Measurements from ENCODE around the gene LRFN4. TPM values are rescaled to one million over a fixed set of nuclear protein-coding genes. Genes with fewer than 3 reads are reported as not detected.
A peak's percentile ranks its signal among the peaks of the same experiment; 100 is the strongest.

LRFN4 gene
- total RNA-seq, 4 donors from 2014 or later, result 7.1 to 17.5 (median 9.2) TPM

GRCh38 chr11:66848671-66849500 lies 8.0 kb upstream of the LRFN4 start:
- Histone ChIP-seq H3K4me3 (no peak overlapping the region), H3K27ac (no peak overlapping the region), H3K4me1 (peaks cover 0 to 21% (median 10%) of the 10 kb centered on the region in 3 donors), H3K36me3 (peaks cover 0 to 60% of the 10 kb centered on the region in 2 donors), H3K9me3 (no peaks in the 10 kb centered on the region), H3K27me3 (no peaks in the 10 kb centered on the region)
- ATAC-seq, result no peak
- WGBS, 2 donors (ENCODE audit: low coverage in 1 of 2), result 58% methylated on average over 4 of the region's 28 CpGs; no CpG with 5 or more reads in 1 of the 2 donors
- TF ChIP-seq EP300 (IDR thresholded peaks at IDR 0.05) (no peak), POLR2AphosphoS5 (IDR thresholded peaks at IDR 0.05) (peak; percentile 6)

GRCh38 chr11:66849501-66850234 lies 7.2 kb upstream of the LRFN4 start:
- ATAC-seq, result no peak
- H3K27ac ChIP-seq, result no peak overlapping the region
- H3K36me3 ChIP-seq, result peaks cover 0 to 59% of the 10 kb centered on the region in 2 donors
- TF ChIP-seq CTCF (IDR thresholded peaks at IDR 0.05) (no peak), POLR2AphosphoS5 (IDR thresholded peaks at IDR 0.05) (no peak), EP300 (IDR thresholded peaks at IDR 0.05) (no peak)
- no peaks in the 10 kb centered on the region for H3K9me3 ChIP-seq
- peaks cover 0 to 14% (median 2%) of the 10 kb centered on the region in 3 donors for H3K4me1 ChIP-seq
- H3K4me3 ChIP-seq, result no peak overlapping the region
- no peaks in the 10 kb centered on the region for H3K27me3 ChIP-seq
- WGBS, 2 donors (ENCODE audit: low coverage in 1 of 2), result no CpG with 5 or more reads among the region's 22 CpGs

- H3K4me3 ChIP-seq, result no peak overlapping the region
- peaks cover 0 to 12% (median 2%) of the 10 kb centered on the region in 3 donors for H3K4me1 ChIP-seq
- TF ChIP-seq POLR2A (IDR thresholded peaks at IDR 0.05), result no peak
- WGBS, 2 donors (ENCODE audit: low coverage in 1 of 2), result no CpG with 5 or more reads among the region's 10 CpGs
- no peaks in the 10 kb centered on the region for H3K27me3 ChIP-seq
- ATAC-seq, result no peak
- H3K9me3 ChIP-seq, result no peaks in the 10 kb centered on the region
- no peak overlapping the region for H3K27ac ChIP-seq
- peaks cover 0 to 54% of the 10 kb centered on the region in 2 donors for H3K36me3 ChIP-seq
Observed at GRCh38 chr11:66850235-66850587, 6.7 kb upstream of the LRFN4 start.

GRCh38 chr11:66850588-66851238 lies 6.2 kb upstream of the LRFN4 start:
- ATAC-seq, result no peak
- Histone ChIP-seq H3K4me1 (peaks cover 0 to 12% (median 7%) of the 10 kb centered on the region in 3 donors), H3K4me3 (no peak overlapping the region), H3K9me3 (no peaks in the 10 kb centered on the region), H3K27me3 (no peaks in the 10 kb centered on the region), H3K36me3 (peaks cover 0 to 49% of the 10 kb centered on the region in 2 donors), H3K27ac (no peak overlapping the region)
- no peak for TF ChIP-seq POLR2A (IDR thresholded peaks at IDR 0.05)
- TF ChIP-seq POLR2AphosphoS5 (IDR thresholded peaks at IDR 0.05), result no peak
- no peak for TF ChIP-seq EP300 (IDR thresholded peaks at IDR 0.05)
- TF ChIP-seq CTCF (IDR thresholded peaks at IDR 0.05), result no peak
- WGBS, 2 donors (ENCODE audit: low coverage in 1 of 2), result 81 to 93% methylated on average over 3 to 7 of the region's 23 CpGs

GRCh38 chr11:66851239-66851596 lies 5.6 kb upstream of the LRFN4 start:
- no peak for ATAC-seq
- no CpG with 5 or more reads among the region's 4 CpGs for WGBS, 2 donors (ENCODE audit: low coverage in 1 of 2)
- TF ChIP-seq POLR2AphosphoS5 (IDR thresholded peaks at IDR 0.05), result no peak
- no peak for TF ChIP-seq POLR2A (IDR thresholded peaks at IDR 0.05)
- no peak for TF ChIP-seq EP300 (IDR thresholded peaks at IDR 0.05)
- no peak for TF ChIP-seq CTCF (IDR thresholded peaks at IDR 0.05)

More at GRCh38 chr11:66851239-66851596, 5.6 kb upstream of the LRFN4 start:
- Histone ChIP-seq H3K36me3 (peaks cover 0 to 44% of the 10 kb centered on the region in 2 donors), H3K9me3 (no peaks in the 10 kb centered on the region), H3K4me1 (peaks cover 0 to 13% (median 8%) of the 10 kb centered on the region in 3 donors), H3K4me3 (no peak overlapping the region), H3K27ac (no peak overlapping the region), H3K27me3 (no peaks in the 10 kb centered on the region)
